HG02763 (cell line): ENCODE results near the gene GC.
A peak's percentile ranks its signal among the peaks of the same experiment; 100 is the strongest.
"Not testable (repeated sequence)": the region's sequence is repeated elsewhere in the genome, so short reads cannot be mapped to it uniquely, and the experiment has no call there.

Source experiments
- ATAC-seq: cut with Tn5 transposase; IDR thresholded peaks from one replicate; pipeline ENCODE4 v1.9.1; 2021; ENCODE audit warnings: mild to moderate bottlenecking, moderate library complexity; ENCODE audit not compliant: unreplicated experiment

The GC gene, protein sequence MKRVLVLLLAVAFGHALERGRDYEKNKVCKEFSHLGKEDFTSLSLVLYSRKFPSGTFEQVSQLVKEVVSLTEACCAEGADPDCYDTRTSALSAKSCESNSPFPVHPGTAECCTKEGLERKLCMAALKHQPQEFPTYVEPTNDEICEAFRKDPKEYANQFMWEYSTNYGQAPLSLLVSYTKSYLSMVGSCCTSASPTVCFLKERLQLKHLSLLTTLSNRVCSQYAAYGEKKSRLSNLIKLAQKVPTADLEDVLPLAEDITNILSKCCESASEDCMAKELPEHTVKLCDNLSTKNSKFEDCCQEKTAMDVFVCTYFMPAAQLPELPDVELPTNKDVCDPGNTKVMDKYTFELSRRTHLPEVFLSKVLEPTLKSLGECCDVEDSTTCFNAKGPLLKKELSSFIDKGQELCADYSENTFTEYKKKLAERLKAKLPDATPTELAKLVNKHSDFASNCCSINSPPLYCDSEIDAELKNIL

GRCh38 chr4:71783972-71784371 lies at the start of gene GC:
GC (minus strand) TSS chr4:71784079; CDS start chr4:71784018, 61 bp downstream.
- no peak for ATAC-seq

DNA sequence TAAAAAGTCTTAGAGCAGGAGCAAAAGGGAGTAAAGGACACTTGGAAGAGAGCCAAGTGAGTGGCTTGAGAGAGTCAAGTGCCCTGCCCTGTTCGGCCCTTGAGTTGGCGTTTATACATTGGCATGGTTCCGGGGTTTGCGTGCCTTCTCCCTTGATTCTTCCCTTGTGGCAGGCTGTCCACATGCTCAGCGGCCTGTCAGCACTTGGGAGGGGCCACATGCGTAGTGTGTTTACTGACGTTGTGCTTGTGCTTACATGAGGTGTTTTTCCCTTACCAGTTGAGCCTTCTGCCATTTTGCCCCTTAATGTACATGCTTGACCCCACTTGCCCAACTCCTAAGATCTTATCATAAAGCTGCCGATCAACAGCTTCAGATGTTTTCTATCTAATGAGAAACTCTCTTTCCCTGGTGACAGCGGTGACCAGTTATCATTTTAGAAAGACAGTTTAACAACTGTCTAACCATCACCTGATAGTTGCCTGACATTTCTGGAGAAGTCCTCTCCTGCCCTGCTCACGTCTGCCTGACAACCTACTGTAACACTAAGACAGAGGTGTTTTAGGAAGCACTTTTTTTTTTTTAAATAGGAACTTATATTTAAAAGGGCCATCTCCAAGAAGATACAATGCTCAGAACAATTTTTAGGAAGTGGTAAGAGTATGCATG lies 49.5 kb upstream of the GC start:
- no peak for ATAC-seq

DNA sequence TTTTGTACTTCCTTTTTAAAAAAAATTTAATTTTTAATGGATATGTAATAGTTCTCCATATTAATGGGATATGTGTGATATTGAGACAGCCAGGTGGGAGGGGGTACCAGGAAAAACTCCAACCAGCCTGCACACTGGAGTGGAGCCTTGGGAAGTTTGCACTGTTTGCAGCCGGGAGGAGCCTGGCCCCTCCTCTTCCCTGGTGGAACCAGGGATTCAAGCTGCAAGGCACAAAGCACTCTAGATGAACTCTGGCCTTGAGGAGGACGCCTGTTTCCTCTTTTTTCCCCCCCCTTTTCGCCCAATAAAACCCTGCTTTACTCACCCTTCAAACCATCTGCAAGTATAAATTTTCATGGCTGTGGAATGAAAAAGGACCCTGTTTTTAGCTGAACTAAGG lies 48.2 kb upstream of the GC start:
- no peak for ATAC-seq

DNA sequence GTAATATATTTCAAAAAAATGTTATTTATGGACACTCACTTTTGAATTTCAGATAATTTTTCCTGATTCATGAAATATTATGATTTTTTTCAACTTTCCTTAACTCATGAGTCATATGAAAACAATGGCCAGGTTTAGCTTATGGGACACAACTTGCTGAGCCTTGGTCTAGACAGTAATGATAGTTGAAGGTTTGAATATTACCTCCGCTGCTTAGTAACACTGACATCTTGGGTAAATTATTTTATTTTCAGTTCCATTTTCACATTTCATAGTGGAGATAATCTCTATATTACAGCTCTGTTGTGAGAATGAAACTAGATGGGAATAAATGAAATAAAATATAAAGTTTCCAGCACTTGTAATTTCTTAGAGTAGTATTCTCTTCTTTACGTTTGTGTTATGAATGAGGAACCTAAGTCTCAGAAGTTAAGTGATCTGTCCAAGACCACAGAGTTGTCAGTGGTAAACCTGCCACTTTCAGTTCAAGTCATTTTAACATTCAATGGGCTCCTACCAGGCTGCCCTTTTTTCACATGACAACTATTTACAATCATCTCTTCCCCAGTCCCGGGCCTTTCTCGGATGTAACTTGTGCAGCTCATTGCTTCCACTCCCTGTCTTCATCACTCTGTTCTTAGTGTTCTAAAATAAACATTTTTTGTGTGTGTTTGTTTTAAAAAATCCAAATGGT lies 46.8 kb upstream of the GC start:
- peak; percentile 53 for ATAC-seq

GRCh38 chr4:71828470-71828869 lies 44.6 kb upstream of the GC start:
- ATAC-seq: no peak

DNA sequence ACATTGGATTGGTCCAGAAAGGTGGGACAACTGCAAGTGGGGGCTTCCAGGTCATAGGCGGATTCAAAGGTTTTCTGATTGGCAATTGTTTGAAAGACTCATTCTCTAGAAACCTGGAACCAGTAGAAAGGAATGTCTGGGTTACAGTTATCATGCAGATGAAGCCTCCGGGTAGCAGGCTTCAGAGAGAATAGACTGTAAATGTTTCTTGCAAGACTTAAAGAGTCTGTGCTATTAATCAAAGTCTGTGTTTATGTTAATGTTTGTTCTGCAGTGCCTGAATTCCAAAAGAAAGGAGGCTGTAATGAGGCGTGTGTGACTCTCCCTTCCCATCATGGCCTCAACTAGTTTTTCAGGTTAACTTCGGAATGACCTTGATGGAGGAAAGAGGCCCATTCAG lies 43.9 kb upstream of the GC start:
- ATAC-seq: no peak

DNA sequence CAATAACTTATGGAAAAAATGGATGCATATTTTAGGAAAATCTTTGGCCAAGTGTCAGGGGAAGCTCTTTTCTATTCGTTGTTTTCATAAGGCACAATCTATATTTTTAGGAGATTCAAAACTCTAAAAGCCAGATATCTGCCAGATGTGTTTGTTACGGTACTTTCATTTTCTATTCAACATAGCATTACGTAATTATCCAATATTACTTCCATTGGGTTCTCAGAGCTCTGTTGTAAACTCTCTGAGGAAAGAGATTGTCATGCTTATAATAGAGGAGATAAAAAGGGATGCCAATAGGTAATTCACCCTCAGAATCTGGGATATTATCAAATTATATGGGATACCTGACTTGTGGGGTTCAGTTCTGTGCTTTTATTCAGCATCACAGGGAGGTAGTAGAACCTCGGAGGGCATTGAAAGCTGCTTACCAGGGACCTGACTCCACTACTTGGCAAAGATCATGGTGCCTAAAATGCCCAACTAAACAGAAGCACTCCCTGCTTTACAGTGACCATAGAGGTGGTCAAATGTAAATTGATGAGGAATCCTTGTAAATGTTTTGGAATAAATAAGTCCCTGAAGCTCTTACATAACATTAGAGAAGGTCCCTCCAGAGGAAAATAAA lies 32.9 kb upstream of the GC start:
- no peak for ATAC-seq

DNA sequence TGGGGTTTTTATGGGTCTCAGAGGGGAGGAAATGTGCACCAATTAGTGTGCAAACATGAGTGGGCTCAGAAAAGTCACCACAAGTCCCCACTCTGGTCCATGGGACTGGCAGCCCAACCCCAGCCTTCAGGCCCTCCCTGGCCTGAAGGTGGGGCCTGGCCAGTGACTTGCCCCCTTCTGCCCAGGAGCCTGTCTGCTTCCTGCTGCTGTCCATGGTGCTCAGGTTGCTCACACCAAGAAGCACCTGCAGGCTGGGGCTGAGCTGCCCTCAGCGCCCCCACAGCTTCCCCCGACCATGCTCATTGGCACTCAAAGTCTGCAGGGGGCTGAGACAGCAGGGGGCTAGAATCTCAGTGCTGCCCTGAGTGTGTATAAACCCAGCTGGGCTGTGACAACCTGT lies 30.6 kb upstream of the GC start:
- no peak for ATAC-seq

GRCh38 chr4:71809805-71810204 lies 25.9 kb upstream of the GC start:
- not testable (repeated sequence) for ATAC-seq

- no peak for ATAC-seq
Measured at GRCh38 chr4:71807469-71807868, 23.6 kb upstream of the GC start.

DNA sequence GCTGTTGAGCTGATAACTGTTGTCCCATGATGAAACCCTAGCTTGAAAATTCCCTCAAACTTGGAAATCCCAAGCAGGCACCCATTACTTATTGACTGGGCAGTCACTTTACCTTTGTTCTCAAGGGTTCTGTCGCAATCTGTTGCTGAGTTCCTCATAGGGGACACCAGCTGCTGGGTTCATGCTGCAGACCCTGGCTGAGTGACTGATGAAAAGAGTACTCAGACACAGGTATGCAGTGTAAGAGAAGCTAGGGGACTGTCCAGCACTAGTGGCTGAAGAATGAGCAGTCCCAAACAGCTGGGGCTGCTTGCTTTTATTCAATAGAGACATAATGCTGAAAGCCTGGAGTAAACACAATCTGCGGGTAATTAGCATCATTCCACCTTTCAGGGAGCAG lies 21.4 kb upstream of the GC start:
- not testable (repeated sequence) for ATAC-seq

- not testable (repeated sequence) for ATAC-seq
Measured at GRCh38 chr4:71804017-71804697, 20.3 kb upstream of the GC start.

- ATAC-seq: no peak
Measured at GRCh38 chr4:71785959-71786358, 2.1 kb upstream of the GC start.

DNA sequence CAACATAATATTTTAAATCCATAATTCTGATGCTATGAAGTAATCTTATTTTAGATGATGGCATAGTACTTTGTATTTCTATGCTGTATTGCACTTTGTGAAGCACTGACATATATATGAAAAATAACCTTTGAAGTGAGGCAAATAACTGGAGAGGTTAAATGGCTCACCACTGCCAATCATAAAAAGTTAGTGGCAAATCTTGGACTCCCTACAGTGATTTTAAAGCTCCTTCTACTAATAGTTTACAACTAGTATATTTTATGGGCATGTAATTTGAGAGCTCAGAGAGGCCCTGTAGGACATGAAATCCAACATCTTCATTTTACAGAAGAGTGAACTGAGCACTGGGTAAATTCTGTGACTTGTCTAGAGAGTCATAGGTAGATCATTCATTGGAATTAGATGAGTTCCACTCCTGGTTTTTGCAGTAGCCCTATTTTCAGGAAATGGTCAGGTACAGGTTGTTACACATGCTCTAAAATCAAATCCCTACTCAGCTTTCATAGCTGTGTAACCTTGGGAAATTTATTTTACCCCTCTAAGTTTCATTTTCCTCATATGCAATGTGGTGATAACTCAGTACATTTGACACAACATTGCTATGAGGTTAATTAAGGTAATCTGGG lies 804 bp upstream of the GC start:
- no peak for ATAC-seq

DNA sequence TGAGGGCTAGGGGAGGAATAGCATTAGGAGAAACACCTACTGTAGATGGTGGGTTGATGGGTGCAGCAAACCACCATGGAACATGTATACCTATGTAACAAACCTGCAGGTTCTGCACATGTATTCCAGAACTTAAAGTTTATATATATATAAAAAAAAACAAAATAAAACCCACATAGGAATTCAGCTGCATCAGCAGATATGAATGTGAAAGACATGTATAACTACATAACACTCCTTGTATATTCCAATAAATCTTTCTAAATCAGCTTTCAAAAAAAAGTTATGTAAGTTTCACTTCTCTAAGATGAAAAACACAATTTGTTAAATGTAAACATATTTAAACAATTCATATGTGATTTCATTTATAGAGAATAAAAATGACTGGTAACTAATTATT lies 6.0 kb downstream of the GC start:
- ATAC-seq: no peak

GRCh38 chr4:71775449-71775848 lies 8.4 kb downstream of the GC start:
- no peak for ATAC-seq

DNA sequence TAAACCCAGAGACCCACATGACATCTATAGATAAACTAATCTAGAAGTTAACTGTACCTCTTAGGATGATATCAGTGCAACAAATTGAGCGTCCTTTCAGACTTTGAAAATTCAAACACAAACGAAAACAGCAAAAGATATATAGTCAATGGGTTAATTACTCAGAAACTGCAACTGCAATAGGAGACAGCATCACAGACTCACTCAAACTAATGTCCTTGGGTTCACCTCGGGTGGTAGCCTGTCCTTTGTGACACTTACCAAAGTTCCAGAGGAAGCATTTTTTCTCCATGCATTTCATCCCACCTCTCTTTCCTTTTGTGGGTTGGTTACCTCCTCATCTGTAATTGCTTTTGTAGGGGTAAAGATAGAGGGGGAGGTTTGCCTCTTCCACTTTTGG lies 9.7 kb downstream of the GC start:
- ATAC-seq: no peak

DNA sequence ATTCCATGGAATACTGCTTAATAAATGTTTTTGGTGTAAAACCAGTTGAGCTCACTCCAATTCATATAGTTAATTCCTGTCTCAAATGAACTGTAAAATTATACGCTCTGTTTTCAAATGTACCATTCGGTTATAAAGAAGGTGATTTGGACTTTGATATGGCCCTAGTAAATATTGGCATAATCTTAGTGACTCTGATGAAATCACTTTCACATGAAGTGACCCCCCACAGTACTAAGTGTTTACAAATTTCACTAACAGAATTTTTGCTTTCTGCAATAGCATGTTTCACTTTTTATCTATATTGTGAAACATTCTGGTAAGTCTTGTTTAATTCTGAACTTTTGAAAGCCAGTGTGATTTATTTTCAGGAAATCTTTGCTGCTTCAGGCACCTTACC lies 10.9 kb downstream of the GC start:
- no peak for ATAC-seq

GRCh38 chr4:71772592-71772991 lies 11.3 kb downstream of the GC start:
- no peak for ATAC-seq

DNA sequence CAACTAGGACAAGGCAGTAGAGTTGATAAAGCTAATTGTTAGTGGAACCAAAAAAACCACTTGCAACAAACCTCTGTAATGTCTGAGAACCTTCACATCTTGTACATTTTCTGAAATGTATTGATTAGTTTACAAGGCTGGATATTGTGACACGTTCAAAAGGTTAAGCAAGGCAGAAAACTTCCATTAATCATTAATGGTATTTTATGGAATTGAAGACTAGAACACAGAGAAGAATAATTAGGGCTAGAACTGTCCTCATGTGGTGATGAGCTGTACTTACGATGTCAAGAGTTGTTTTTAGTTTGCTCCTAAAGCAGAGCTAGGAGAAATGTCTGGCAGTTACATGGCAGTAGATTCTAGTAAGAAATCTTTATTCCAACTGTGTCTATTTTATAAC lies 12.3 kb downstream of the GC start:
- ATAC-seq: no peak
